Loucy (cell line): ENCODE results near the gene PACRGL.

Source experiments
- EZH2phosphoT487 ChIP-seq: fragments of 200-600 bp; IDR thresholded peaks from 2 replicates; pipeline ENCODE4 v1.6.1; 2018; ENCODE audit warnings: antibody characterized with exemption, mild to moderate bottlenecking, moderate library complexity, borderline replicate concordance
- TF ChIP-seq, protein P1 (sequence below): fragments of 200-600 bp; sonication (generic); conservative IDR thresholded peaks from 2 replicates; pipeline ENCODE4 v1.5.1; 2014; ENCODE audit warnings: mild to moderate bottlenecking, antibody characterized with exemption, low read length

DNA sequence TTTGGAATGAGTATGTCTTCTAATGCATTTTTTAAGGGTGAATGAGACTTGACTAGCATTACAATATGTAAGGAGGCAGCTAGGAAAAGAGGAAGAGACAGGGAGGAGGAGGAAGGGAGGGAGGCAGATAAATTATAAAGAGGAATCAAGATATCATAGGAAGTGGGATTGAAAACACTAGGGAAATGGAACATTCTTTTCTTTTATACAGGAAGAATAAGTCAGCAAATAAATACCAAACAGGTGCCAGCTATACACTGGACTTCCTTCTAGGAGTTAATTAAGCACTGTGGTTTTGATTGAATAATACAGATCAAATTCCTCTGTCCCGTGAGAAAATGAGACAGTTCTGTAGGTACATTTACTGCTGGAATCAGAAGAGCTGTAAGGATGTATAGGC is 78.6 kb downstream of the PACRGL start:
- TF ChIP-seq, protein P1, sequence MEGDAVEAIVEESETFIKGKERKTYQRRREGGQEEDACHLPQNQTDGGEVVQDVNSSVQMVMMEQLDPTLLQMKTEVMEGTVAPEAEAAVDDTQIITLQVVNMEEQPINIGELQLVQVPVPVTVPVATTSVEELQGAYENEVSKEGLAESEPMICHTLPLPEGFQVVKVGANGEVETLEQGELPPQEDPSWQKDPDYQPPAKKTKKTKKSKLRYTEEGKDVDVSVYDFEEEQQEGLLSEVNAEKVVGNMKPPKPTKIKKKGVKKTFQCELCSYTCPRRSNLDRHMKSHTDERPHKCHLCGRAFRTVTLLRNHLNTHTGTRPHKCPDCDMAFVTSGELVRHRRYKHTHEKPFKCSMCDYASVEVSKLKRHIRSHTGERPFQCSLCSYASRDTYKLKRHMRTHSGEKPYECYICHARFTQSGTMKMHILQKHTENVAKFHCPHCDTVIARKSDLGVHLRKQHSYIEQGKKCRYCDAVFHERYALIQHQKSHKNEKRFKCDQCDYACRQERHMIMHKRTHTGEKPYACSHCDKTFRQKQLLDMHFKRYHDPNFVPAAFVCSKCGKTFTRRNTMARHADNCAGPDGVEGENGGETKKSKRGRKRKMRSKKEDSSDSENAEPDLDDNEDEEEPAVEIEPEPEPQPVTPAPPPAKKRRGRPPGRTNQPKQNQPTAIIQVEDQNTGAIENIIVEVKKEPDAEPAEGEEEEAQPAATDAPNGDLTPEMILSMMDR, result no peak
- TF ChIP-seq EZH2phosphoT487, result no peak
